Suprapubic skin (tissue), 4 donors: ENCODE measurements around the gene ATP6V0D1. TPM values are rescaled to one million over a fixed set of nuclear protein-coding genes. Genes with fewer than 3 reads are reported as not detected.

ENCODE experiments used
- DNase-seq, 2 donors: peaks; one replicate each; pipeline ENCODE4 v3.0.0-alpha.2; 2019; ENCODE audit warnings: low spot score in 2 of 2
- H3K27ac ChIP-seq: fragments of 200-600 bp; sonication (generic); one replicate; pipeline ENCODE4 v1.5.1; 2019
- H3K27me3 ChIP-seq: fragments of 200-600 bp; sonication (generic); one replicate; pipeline ENCODE4 v1.5.1; 2019
- H3K36me3 ChIP-seq: fragments of 200-600 bp; sonication (generic); one replicate; pipeline ENCODE4 v1.5.1; 2019
- H3K4me1 ChIP-seq: fragments of 200-600 bp; sonication (generic); one replicate; pipeline ENCODE4 v1.5.1; 2019
- H3K4me3 ChIP-seq: fragments of 200-600 bp; sonication (generic); one replicate; pipeline ENCODE4 v1.5.1; 2019; ENCODE audit warnings: mild to moderate bottlenecking
- H3K9me3 ChIP-seq: fragments of 200-600 bp; sonication (generic); one replicate; pipeline ENCODE4 v1.5.1; 2019
- EP300 ChIP-seq: sonication (generic); formaldehyde crosslinking; IDR thresholded peaks from one replicate; pipeline ENCODE4 v1.6.1; 2017; ENCODE audit warnings: antibody characterized with exemption
- POLR2A ChIP-seq, 2 donors: fragments of 450-650 bp; IDR thresholded peaks; one replicate each; pipeline ENCODE4 v1.6.1; 2017; ENCODE audit warnings: antibody characterized with exemption in 2 of 2, mild to moderate bottlenecking in 2 of 2, moderate library complexity in 2 of 2
- POLR2AphosphoS5 ChIP-seq, 3 donors: sonication (generic); formaldehyde crosslinking; IDR thresholded peaks; one replicate each; pipeline ENCODE4 v1.6.1; 2017; ENCODE audit warnings: antibody characterized with exemption in 3 of 3
- WGBS: methylation state at CpG from one replicate; pipeline ENCODE4 v1.1.5; 2018; 5-methylcytosine and 5-hydroxymethylcytosine counted together
- total RNA-seq, 4 donors: library from RNA; depleted of rRNA; stranded (reverse); fragments of >200 nt; gene quantifications; one replicate each; pipeline ENCODE4 v1.1.0, GENCODE V29; 2016
- TF ChIP-seq, protein P1 (sequence below), 2 donors: fragments of 200-600 bp in 1 of 2; fragments of 450-650 bp in 1 of 2; sonication (generic) in 1 of 2; IDR thresholded peaks; one replicate each; pipeline ENCODE4 v1.5.1; 2016 to 2019; ENCODE audit warnings: antibody characterized with exemption in 2 of 2, mild to moderate bottlenecking in 1 of 2, moderate library complexity in 1 of 2

Gene ATP6V0D1
- total RNA-seq, 4 donors from 2014 or later: 90.0 to 134 (median 110) TPM

DNA sequence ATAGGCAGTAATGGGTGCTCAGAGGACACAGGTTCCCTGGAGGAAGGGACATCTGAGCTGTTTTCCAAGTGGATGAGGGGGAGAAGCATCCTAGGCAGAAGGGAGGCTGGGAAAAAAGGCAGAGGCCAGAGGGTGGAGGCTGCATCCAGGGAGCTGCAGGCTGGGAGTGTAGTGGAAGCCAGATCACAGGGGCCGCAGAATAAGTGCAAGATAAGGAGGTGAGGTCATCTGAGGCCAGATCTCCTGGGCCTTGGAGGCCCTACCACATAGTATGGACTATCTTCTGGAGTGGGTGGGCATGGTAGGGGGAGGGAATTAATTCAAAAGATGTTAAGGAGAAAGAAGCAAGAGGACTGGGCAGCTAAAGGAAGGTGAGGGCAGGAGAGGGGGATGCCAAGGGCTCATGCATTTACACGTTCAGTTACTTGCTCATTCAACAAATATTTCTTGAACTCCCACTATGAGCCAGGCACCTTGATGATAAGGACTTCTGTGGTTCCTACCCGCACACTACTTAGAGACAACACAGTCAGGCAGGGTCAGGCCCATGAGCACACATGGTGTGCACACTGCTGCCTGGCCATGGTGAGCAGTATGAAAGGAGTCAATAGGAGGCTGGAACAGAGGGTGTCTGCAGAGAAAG lies 45.3 kb upstream of the ATP6V0D1 start:
- H3K9me3 ChIP-seq: no peaks in the 10 kb centered on the region
- H3K27ac ChIP-seq: no peak overlapping the region
- no peaks in the 10 kb centered on the region for H3K36me3 ChIP-seq
- TF ChIP-seq, protein P1, sequence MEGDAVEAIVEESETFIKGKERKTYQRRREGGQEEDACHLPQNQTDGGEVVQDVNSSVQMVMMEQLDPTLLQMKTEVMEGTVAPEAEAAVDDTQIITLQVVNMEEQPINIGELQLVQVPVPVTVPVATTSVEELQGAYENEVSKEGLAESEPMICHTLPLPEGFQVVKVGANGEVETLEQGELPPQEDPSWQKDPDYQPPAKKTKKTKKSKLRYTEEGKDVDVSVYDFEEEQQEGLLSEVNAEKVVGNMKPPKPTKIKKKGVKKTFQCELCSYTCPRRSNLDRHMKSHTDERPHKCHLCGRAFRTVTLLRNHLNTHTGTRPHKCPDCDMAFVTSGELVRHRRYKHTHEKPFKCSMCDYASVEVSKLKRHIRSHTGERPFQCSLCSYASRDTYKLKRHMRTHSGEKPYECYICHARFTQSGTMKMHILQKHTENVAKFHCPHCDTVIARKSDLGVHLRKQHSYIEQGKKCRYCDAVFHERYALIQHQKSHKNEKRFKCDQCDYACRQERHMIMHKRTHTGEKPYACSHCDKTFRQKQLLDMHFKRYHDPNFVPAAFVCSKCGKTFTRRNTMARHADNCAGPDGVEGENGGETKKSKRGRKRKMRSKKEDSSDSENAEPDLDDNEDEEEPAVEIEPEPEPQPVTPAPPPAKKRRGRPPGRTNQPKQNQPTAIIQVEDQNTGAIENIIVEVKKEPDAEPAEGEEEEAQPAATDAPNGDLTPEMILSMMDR (IDR thresholded peaks at IDR 0.05): no peak
- TF ChIP-seq POLR2A (IDR thresholded peaks at IDR 0.05) (no peak), POLR2AphosphoS5 (IDR thresholded peaks at IDR 0.05) (no peak), EP300 (no peak)
- peaks cover 34% of the 10 kb centered on the region for H3K4me1 ChIP-seq
- H3K4me3 ChIP-seq: no peak overlapping the region
- 80% methylated on average over 3 of the region's 3 CpGs for WGBS
- no peak for DNase-seq
- H3K27me3 ChIP-seq: no peaks in the 10 kb centered on the region

DNA sequence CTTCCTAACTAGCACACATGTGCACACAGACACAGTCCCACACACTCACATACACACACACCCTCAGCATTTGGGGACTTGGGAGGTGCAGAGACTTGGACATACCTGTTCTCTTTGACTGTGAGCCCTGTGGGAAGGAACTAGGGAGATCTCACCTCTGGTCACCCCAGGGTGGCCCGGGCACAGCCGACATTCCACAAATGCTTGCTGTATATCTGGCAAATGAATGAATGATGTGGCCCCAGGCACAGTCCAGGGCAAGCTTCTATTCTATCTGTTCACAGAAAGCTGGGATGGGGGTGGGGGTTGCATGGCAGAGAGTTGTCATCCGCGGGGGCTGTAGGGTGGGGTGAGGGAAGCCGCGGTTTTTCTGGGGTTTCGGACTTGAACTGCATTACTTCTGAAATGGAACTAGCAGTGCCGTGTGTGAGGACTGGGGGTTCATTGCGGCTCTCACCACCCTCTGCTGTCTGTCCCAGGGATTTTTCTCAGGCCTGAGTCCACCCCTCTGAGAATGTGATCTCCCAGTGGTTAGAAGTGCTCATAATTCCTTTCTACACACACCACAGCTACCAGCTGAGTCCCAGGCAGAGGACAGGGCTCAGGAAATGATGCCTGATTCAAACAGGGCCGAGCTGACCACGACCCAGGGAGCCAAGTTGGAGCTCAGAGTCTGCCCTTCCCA lies 44.4 kb upstream of the ATP6V0D1 start:
- WGBS: 64% methylated on average over 8 of the region's 11 CpGs

DNA sequence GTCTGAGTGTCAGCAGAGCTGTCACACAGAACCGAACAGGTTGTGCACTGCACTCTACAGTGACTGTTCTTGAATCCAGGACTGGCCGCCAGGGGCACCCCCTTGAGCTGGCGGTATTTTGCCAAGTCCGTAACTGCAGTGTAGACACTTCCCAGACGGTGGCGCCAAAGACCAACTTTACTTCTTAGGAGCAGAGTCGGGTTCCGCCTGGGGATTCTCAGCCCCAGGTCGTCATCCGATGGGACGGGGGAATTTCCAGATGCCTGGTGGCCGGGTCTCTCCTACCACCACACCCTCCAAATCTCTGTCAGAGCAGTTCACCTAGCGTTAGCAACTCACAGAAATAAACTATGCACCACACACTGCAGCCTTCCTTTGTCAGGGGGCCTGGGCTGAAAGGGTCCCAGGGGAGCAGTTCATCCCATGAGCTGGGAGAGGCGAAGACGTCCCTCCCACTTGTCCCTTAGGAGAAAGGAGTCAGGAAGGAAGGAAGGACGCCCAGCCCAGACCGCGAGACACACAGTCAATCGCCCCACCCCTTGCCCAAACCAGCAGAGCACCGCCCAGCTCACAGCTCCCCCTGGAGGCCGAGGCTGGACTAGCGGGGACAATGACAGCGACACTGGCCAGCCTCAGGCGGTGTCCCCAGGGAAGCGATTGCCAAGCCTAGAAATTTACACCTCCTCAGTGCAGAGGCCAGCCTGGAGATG lies 40.3 kb upstream of the ATP6V0D1 start:
- DNase-seq: peak; percentile 98 to 99
- no peaks in the 10 kb centered on the region for H3K36me3 ChIP-seq
- H3K9me3 ChIP-seq: no peaks in the 10 kb centered on the region
- TF ChIP-seq POLR2A (IDR thresholded peaks at IDR 0.05): no peak
- TF ChIP-seq, protein P1 (IDR thresholded peaks at IDR 0.05): peak; percentile 76 to 98
- H3K27me3 ChIP-seq: no peaks in the 10 kb centered on the region
- H3K27ac ChIP-seq: peak overlapping the region; percentile 87
- peak overlapping the region; percentile 42 for H3K4me3 ChIP-seq
- WGBS: 0% methylated on average over 16 of the region's 25 CpGs
- peaks cover 12% of the 10 kb centered on the region for H3K4me1 ChIP-seq

More for the DNA sequence above, 44.4 kb upstream of the ATP6V0D1 start:
- TF ChIP-seq, protein P1 (IDR thresholded peaks at IDR 0.05): no peak
- Histone ChIP-seq H3K9me3 (no peaks in the 10 kb centered on the region), H3K36me3 (no peaks in the 10 kb centered on the region), H3K4me3 (no peak overlapping the region), H3K4me1 (peaks cover 31% of the 10 kb centered on the region), H3K27ac (no peak overlapping the region), H3K27me3 (no peaks in the 10 kb centered on the region)
- DNase-seq: no peak

DNA sequence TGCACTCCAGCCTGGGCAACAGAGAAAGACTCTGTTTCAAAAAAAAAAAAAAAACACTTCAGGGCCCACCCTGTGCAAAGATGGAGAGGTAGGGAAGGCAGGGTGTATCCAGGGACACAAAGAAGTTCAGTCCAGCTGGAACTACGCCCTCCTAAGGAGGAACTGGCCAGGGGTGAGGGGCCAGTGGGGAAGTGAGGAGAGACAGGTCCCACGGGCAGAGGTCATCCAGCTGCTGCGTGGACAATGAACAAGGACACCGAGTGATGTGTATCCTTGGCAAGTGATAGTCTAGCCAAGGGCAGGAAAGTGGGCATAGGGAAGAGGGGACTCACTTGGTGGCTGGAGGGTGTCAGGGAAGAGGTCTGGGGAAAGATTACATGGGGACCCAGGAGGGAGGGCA lies 38.3 kb upstream of the ATP6V0D1 start:
- DNase-seq: no peak
- TF ChIP-seq, protein P1 (IDR thresholded peaks at IDR 0.05): no peak
- no peak for TF ChIP-seq EP300
- no peak for TF ChIP-seq POLR2A (IDR thresholded peaks at IDR 0.05)
- no peak for TF ChIP-seq POLR2AphosphoS5 (IDR thresholded peaks at IDR 0.05)
- 82% methylated on average over 4 of the region's 4 CpGs for WGBS
- Histone ChIP-seq H3K27ac (no peak overlapping the region), H3K36me3 (no peaks in the 10 kb centered on the region), H3K9me3 (no peaks in the 10 kb centered on the region), H3K4me1 (peaks cover 15% of the 10 kb centered on the region), H3K27me3 (no peaks in the 10 kb centered on the region), H3K4me3 (no peak overlapping the region)

DNA sequence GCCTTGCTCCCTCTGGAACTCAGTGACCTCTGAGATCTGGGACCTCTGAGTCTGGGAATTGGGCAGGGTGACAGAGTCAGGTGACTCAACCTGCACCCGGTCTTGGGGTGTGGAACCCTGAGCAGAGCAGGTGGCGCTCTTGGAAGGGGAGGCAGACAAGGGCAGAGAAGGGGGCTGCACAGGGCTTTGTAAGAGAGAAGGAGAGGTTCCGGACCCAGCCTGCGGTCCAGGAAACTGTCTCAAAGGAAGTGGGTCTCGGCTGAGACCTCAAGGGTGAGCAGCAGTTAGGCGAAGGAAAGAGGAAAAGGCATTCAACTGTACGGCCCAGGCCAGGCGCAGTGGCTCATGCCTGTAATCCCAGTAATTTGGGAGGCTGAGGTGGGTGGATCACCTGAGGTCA lies 37.7 kb upstream of the ATP6V0D1 start:
- 83% methylated on average over 8 of the region's 8 CpGs for WGBS

More for the DNA sequence above, 37.7 kb upstream of the ATP6V0D1 start:
- Histone ChIP-seq H3K36me3 (no peaks in the 10 kb centered on the region), H3K9me3 (no peaks in the 10 kb centered on the region), H3K4me1 (peaks cover 18% of the 10 kb centered on the region), H3K27ac (no peak overlapping the region), H3K27me3 (no peaks in the 10 kb centered on the region), H3K4me3 (no peak overlapping the region)
- TF ChIP-seq POLR2AphosphoS5 (IDR thresholded peaks at IDR 0.05): no peak
- TF ChIP-seq, protein P1 (IDR thresholded peaks at IDR 0.05): no peak
- no peak for TF ChIP-seq EP300
- TF ChIP-seq POLR2A (IDR thresholded peaks at IDR 0.05): no peak
- DNase-seq: no peak
